ENCODE measurements around the gene DOCK10.

DOCK10 gene

DNA sequence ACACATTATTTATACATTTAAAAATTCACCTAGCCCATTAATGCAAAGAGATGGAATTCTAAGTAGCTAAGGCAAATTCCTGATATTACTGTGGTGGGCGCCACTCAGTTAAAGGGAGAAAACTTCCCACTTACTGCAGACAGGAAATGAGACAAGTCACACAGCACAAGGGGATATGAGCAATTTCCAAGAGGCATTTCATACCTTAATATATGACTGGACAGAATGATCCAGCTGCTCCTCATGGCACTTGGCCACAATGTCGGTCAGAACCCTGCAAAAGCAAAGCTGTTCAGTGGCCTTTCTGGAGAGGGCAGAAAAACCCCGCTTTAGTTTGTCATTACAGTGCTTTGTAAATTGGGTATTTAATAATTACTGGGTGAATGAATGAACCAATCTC is 204.7 kb downstream of the DOCK10 start:
- TF ChIP-seq SNAI2 (CRISPR knock-in tag; IDR thresholded peaks at IDR 0.05) (no peak), ISL1 (CRISPR knock-in tag; IDR thresholded peaks at IDR 0.05) (no peak), ARNTL (CRISPR knock-in tag; IDR thresholded peaks at IDR 0.05; ENCODE audit: borderline replicate concordance, low read depth) (no peak), ZFP3 (CRISPR knock-in tag; IDR thresholded peaks at IDR 0.05) (no peak), TOX (CRISPR knock-in tag; IDR thresholded peaks at IDR 0.05; ENCODE audit: borderline replicate concordance) (no peak)
- TF ChIP-seq, protein P1, sequence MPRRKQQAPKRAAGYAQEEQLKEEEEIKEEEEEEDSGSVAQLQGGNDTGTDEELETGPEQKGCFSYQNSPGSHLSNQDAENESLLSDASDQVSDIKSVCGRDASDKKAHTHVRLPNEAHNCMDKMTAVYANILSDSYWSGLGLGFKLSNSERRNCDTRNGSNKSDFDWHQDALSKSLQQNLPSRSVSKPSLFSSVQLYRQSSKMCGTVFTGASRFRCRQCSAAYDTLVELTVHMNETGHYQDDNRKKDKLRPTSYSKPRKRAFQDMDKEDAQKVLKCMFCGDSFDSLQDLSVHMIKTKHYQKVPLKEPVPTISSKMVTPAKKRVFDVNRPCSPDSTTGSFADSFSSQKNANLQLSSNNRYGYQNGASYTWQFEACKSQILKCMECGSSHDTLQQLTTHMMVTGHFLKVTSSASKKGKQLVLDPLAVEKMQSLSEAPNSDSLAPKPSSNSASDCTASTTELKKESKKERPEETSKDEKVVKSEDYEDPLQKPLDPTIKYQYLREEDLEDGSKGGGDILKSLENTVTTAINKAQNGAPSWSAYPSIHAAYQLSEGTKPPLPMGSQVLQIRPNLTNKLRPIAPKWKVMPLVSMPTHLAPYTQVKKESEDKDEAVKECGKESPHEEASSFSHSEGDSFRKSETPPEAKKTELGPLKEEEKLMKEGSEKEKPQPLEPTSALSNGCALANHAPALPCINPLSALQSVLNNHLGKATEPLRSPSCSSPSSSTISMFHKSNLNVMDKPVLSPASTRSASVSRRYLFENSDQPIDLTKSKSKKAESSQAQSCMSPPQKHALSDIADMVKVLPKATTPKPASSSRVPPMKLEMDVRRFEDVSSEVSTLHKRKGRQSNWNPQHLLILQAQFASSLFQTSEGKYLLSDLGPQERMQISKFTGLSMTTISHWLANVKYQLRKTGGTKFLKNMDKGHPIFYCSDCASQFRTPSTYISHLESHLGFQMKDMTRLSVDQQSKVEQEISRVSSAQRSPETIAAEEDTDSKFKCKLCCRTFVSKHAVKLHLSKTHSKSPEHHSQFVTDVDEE (CRISPR knock-in tag; IDR thresholded peaks at IDR 0.05): no peak
- ATAC-seq: peak; percentile 76

- TF ChIP-seq BACH2 (CRISPR knock-in tag; IDR thresholded peaks at IDR 0.05; ENCODE audit: borderline replicate concordance) (no peak), ARNTL (CRISPR knock-in tag; IDR thresholded peaks at IDR 0.05; ENCODE audit: borderline replicate concordance, low read depth) (no peak), ZFP3 (CRISPR knock-in tag; IDR thresholded peaks at IDR 0.05) (no peak), SNAI2 (CRISPR knock-in tag; IDR thresholded peaks at IDR 0.05) (no peak), ISL1 (CRISPR knock-in tag; IDR thresholded peaks at IDR 0.05) (no peak), ZNF8 (CRISPR knock-in tag; IDR thresholded peaks at IDR 0.05) (no peak), TCF4 (CRISPR knock-in tag; IDR thresholded peaks at IDR 0.05; ENCODE audit: borderline replicate concordance) (no peak)
- TF ChIP-seq, protein P2, sequence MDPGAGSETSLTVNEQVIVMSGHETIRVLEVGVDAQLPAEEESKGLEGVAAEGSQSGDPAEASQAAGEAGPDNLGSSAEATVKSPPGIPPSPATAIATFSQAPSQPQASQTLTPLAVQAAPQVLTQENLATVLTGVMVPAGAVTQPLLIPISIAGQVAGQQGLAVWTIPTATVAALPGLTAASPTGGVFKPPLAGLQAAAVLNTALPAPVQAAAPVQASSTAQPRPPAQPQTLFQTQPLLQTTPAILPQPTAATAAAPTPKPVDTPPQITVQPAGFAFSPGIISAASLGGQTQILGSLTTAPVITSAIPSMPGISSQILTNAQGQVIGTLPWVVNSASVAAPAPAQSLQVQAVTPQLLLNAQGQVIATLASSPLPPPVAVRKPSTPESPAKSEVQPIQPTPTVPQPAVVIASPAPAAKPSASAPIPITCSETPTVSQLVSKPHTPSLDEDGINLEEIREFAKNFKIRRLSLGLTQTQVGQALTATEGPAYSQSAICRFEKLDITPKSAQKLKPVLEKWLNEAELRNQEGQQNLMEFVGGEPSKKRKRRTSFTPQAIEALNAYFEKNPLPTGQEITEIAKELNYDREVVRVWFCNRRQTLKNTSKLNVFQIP (CRISPR knock-in tag; IDR thresholded peaks at IDR 0.05; ENCODE audit: borderline replicate concordance, low read depth): no peak
- no peak; the same call in 2 of the 3 replicates for ATAC-seq
Measured at GRCh38 chr2:224837066-224837465, 205.2 kb downstream of the DOCK10 start.

DNA sequence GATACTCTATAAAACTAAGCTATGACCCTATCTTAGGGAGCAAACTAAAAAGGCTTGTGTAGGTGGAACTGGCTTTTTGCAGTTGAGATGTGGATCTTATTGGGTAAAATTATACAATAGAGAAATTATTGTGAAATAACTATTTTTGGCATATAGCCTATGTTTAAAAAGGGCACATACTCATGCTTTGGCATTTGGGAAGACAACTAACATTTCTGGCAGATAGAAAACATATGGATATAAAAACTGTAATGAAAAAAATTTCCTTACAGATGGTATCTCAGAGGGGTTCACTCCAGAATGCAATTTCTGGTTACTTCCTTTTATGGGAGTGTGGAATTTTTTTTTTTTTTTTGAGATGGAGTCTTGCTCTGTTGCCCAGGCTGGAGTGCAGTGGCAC is 206.0 kb downstream of the DOCK10 start:
- no peak for TF ChIP-seq GLIS3 (CRISPR knock-in tag; IDR thresholded peaks at IDR 0.05)
- no peak for TF ChIP-seq PPARA (CRISPR knock-in tag; IDR thresholded peaks at IDR 0.05; ENCODE audit: borderline replicate concordance)
- TF ChIP-seq, protein P3, sequence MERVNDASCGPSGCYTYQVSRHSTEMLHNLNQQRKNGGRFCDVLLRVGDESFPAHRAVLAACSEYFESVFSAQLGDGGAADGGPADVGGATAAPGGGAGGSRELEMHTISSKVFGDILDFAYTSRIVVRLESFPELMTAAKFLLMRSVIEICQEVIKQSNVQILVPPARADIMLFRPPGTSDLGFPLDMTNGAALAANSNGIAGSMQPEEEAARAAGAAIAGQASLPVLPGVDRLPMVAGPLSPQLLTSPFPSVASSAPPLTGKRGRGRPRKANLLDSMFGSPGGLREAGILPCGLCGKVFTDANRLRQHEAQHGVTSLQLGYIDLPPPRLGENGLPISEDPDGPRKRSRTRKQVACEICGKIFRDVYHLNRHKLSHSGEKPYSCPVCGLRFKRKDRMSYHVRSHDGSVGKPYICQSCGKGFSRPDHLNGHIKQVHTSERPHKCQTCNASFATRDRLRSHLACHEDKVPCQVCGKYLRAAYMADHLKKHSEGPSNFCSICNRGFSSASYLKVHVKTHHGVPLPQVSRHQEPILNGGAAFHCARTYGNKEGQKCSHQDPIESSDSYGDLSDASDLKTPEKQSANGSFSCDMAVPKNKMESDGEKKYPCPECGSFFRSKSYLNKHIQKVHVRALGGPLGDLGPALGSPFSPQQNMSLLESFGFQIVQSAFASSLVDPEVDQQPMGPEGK (CRISPR knock-in tag; IDR thresholded peaks at IDR 0.05; ENCODE audit: borderline replicate concordance): no peak
- no peak for TF ChIP-seq CSRNP3 (CRISPR knock-in tag; IDR thresholded peaks at IDR 0.05)
- no peak for TF ChIP-seq SNAI2 (CRISPR knock-in tag; IDR thresholded peaks at IDR 0.05)
- TF ChIP-seq ZFP3 (CRISPR knock-in tag; IDR thresholded peaks at IDR 0.05): no peak
- TF ChIP-seq CSDC2 (CRISPR knock-in tag; IDR thresholded peaks at IDR 0.05): no peak
- no peak for TF ChIP-seq RARB (CRISPR knock-in tag; IDR thresholded peaks at IDR 0.05)
- no peak for TF ChIP-seq TOX (CRISPR knock-in tag; IDR thresholded peaks at IDR 0.05; ENCODE audit: borderline replicate concordance)
- ATAC-seq: peak; percentile 68

DNA sequence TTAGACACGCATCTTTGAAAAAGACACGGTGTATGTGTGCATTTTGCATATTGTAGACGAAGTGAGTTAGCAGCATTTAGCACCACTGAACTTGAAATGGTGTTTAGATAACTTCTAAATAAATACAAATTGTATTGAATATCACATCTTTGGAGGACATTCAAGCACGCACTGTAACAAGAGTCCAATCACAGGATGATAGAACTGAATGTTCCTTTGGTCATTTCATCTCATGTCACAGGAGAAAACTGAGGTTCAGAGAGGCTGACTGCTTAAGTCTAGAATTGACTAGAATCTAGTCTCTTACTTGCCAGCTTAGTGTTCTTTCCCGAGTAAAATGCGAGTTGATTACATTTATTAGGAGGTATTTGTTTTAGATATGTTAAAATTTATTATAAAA is 206.9 kb downstream of the DOCK10 start:
- TF ChIP-seq SNAI2 (CRISPR knock-in tag; IDR thresholded peaks at IDR 0.05) (no peak), ZNF70 (CRISPR knock-in tag; IDR thresholded peaks at IDR 0.05) (no peak), BACH2 (CRISPR knock-in tag; IDR thresholded peaks at IDR 0.05; ENCODE audit: borderline replicate concordance) (no peak), ZFP30 (CRISPR knock-in tag; IDR thresholded peaks at IDR 0.05) (no peak), PPARA (CRISPR knock-in tag; IDR thresholded peaks at IDR 0.05; ENCODE audit: borderline replicate concordance) (no peak), GLIS3 (CRISPR knock-in tag; IDR thresholded peaks at IDR 0.05) (no peak), TCF4 (CRISPR knock-in tag; IDR thresholded peaks at IDR 0.05; ENCODE audit: borderline replicate concordance) (no peak), ZC3H10 (CRISPR knock-in tag; IDR thresholded peaks at IDR 0.05) (no peak), RARB (CRISPR knock-in tag; IDR thresholded peaks at IDR 0.05) (no peak), ISL1 (CRISPR knock-in tag; IDR thresholded peaks at IDR 0.05) (no peak), TOX (CRISPR knock-in tag; IDR thresholded peaks at IDR 0.05; ENCODE audit: borderline replicate concordance) (no peak)
- TF ChIP-seq, protein P3 (CRISPR knock-in tag; IDR thresholded peaks at IDR 0.05; ENCODE audit: borderline replicate concordance): no peak
- TF ChIP-seq, protein P2 (CRISPR knock-in tag; IDR thresholded peaks at IDR 0.05; ENCODE audit: borderline replicate concordance, low read depth): no peak
- TF ChIP-seq, protein P1 (CRISPR knock-in tag; IDR thresholded peaks at IDR 0.05): no peak
- ATAC-seq: no peak
